MG63 (cell line): ENCODE measurements around the gene TTYH3. TPM values are rescaled to one million over a fixed set of nuclear protein-coding genes. Genes with fewer than 3 reads are reported as not detected.

Experiments used
- DNase-seq: peaks from one replicate; pipeline ENCODE4 v3.0.0-alpha.2; 2020
- H3K27me3 ChIP-seq: fragments of 250-450 bp; sonication (Bioruptor Pico); 2 replicates; pipeline ENCODE4 v1.5.1; 2020; ENCODE audit warnings: mild to moderate bottlenecking, moderate library complexity
- H3K36me3 ChIP-seq: fragments of 250-450 bp; sonication (Bioruptor Pico); 2 replicates; pipeline ENCODE4 v1.5.1; 2020; ENCODE audit warnings: mild to moderate bottlenecking, moderate library complexity
- H3K4me3 ChIP-seq: fragments of 250-450 bp; sonication (Bioruptor Pico); 2 replicates; pipeline ENCODE4 v1.5.1; 2020; ENCODE audit warnings: mild to moderate bottlenecking, moderate library complexity
- H3K9me3 ChIP-seq: fragments of 250-450 bp; sonication (Bioruptor Pico); 2 replicates; pipeline ENCODE4 v1.5.1; 2020; ENCODE audit warnings: mild to moderate bottlenecking, moderate library complexity
- total RNA-seq: library from RNA; depleted of rRNA; stranded (reverse); fragments of >200 nt; shearing (Covaris generic); gene quantifications from 2 replicates; pipeline ENCODE4 v1.2.3, GENCODE V29; 2014; ENCODE audit warnings: low replicate concordance

TTYH3 gene
- total RNA-seq, 1 experiment from 2014 or later = 29.8 TPM

DNA sequence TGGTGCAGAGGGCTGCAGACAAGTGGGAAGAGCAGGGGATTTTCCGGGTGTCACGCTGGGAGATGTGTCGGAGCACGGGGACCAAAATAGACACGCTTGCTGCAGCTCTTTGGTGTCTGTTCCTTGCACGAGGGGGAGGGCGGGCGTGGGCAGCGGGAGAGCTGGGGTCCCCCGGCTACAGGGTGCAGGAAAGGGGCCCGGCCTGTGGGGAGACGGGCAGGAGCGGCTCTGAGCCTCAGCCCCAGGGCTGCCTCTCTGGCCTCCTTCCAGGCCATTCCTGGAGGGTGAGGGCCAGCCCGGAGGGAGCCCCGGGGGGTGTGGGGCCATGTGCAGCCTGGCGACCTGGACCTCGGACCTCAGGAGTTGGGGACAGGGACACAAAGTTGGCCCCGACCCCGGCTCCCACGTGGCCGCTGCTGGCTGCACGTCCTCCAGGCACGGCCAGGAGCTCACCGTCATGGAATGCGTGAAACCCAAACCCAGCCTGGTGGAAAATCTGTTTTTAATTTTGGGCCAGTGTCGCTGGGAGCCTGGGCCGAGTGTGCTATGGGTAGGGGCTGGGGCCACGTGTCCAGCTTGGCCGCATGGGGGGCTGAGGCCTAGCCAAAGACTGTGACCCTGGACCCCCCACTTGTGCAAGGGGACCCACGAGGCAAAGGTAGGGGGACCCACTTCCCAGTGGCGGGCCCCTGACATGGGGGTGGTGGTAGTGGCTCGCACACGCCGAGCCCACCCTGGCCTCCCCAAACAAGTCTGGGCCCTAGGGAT lies 6.6 kb downstream of the TTYH3 start:
- Histone ChIP-seq H3K36me3 (peaks cover 13% of the 10 kb centered on the region), H3K27me3 (no peaks in the 10 kb centered on the region), H3K9me3 (no peaks in the 10 kb centered on the region), H3K4me3 (no peak overlapping the region)
- DNase-seq = peak; percentile 57

DNA sequence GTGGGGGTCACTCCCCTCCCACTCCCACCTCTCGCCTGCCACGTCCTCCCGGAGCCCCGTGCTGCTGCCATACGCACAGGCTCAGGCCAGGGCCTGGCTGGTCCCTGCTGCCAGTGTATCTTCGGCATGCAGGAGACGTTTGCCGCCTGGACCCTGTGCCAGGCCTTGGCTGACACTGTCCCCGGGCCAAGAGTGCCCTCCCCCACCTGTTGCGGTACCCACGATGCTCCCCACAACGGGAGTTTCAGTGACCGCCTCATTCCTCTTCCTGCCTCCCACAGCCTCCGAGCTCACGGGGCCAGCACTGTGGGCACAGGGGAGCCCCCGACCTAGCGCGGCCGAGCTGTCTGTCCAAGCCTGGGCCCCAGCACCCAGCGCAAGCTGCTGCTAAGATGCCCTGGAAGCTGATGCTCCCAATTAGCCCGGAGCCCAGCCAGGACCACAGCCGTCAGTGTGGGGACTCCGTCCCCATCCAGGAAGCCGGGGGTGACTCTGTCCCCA lies 7.4 kb downstream of the TTYH3 start:
- no peaks in the 10 kb centered on the region for H3K27me3 ChIP-seq
- no peaks in the 10 kb centered on the region for H3K9me3 ChIP-seq
- no peak overlapping the region for H3K4me3 ChIP-seq
- peaks cover 13% of the 10 kb centered on the region for H3K36me3 ChIP-seq
- DNase-seq = no peak

DNA sequence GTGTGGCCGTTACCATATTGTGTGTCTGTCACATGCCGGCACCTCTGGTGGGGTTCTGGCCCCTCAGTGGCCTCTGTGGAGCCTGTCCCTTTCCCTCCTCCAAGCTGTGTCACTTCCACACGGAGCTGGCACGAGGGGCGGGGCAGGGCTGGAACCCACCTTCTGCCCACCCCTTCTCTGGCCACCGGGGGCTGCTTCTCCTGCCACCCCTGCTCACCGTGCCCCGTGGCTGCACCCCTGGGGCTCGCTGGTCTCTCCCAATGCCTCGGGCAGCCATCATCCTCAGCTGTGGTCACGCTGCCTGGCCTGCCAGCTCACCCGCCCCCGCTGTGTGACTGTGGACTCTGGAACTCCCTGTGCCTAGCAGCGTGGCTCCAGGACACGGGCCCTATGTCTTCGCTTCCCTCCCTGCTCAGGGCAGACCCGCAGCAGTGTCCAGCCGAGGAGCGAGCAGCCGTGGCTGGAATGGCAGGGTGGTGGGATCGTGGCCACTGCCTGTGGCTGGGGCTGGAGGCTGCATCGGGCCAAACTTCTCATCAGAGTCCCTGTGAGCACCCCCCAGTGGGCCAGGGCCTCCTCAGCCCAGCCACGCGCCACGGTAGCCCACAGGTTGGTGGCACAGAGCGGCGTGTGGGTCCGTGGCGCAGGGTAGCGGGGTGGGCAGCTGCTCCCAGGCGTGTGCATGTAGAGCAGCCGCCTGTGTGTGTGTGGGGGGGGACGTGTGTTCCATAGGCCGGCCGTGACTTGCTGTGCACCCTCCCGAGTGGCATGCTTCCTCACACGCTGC lies 8.1 kb downstream of the TTYH3 start:
- H3K9me3 ChIP-seq = no peaks in the 10 kb centered on the region
- H3K36me3 ChIP-seq = peaks cover 11% of the 10 kb centered on the region

DNA sequence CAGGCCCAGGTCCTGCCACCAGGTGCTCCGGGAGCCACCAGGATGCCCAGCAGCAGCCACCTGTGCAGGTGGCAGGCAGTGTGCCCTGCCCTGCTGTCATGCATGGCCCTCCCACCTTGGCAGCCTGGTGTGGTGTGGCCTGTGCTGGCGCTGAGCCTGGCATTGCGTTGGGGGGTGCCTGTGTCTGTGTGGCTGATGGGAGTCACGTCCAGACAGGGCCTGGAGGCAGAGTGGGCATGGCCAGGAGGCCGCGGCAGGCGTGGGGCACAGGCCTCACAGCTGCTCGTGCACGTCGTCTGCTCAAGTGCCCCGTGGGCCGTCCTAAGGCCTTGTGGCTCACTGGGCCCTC lies 8.7 kb downstream of the TTYH3 start:
- Histone ChIP-seq H3K4me3 (no peak overlapping the region), H3K27me3 (no peaks in the 10 kb centered on the region), H3K9me3 (no peaks in the 10 kb centered on the region), H3K36me3 (peaks cover 8% of the 10 kb centered on the region)
- DNase-seq = no peak

More for the DNA sequence above, 8.1 kb downstream of the TTYH3 start:
- Histone ChIP-seq H3K27me3 (no peaks in the 10 kb centered on the region), H3K4me3 (no peak overlapping the region)
- DNase-seq = no peak

DNA sequence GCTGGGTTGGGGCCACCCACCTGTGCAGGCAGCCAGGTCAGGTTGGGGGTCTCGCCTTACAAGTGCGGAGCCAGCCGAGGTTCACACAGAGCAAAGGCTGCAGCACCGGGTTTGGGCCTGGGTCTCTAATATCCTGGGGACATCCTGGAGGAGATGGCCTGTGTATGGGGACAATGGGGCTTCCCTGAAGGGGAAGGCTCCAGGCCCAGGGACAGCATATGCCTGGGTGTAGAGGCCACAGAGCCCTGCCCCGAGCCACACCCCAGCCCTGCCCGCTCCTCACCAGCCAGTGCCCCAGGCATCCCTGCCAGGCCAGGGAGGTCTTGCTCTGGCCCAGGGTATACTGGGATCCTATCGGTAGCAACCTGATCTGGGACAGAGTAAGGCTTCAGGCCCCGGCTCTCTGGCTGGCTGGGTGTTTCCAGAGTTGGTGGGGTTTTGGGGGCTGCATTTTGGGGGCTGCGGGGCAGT lies 9.1 kb downstream of the TTYH3 start:
- DNase-seq = peak; percentile 64
- Histone ChIP-seq H3K9me3 (no peaks in the 10 kb centered on the region), H3K36me3 (peaks cover 4% of the 10 kb centered on the region), H3K4me3 (0 out of 2 replicates have a peak overlapping the region, but pooled peaks have one; percentile 3), H3K27me3 (no peaks in the 10 kb centered on the region)

DNA sequence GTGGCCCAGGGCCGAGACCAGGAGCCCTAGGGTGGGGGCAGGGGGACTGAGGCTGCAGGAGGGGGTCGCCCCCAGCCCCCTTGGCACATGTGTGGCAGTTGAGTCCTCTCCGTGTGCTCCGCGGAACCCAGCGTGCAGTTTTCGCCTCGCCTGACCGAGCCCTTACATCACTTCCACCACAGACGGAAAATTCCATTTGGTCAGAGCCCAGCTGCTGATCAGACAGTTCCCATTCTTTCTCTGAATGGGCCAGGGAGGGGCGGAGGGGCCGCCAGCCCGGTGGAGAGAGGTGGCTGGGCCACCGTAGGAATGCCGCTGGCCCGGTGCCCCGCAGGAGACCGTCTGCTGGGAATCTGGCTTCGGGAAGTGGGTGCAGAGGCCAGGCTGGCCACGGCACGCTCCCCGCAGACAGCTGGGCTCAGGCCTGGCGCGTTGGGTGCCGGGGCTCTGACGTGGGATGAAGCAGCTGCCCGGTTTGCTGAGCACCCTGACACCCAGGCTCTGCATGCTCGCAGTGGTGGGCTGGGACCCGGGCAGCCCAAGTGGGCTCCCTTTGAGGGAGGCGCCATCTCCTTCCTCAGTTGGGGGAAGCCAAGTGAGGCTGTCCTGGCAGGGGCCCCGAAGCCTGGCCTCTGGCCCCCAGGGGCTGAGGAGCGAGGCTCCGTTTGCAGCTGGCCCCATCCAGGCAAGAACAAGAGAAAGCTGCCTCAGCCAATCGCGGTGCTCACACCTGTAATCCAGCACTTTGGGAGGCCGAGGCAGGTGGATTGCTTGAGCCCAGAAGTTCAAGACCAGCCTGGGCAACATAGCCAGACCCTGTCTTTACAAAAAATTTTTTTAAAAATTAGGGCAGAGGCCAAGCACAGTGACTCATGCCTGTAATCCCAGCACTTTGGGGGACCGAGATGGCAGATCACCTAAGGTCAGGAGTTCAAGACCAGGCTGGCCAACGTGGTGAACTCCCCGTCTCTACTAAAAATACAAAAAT lies 9.9 kb downstream of the TTYH3 start:
- peak; percentile 98 for DNase-seq
- peaks cover 3% of the 10 kb centered on the region for H3K36me3 ChIP-seq
- no peaks in the 10 kb centered on the region for H3K27me3 ChIP-seq
- H3K9me3 ChIP-seq = no peaks in the 10 kb centered on the region
- H3K4me3 ChIP-seq = 0 out of 2 replicates have a peak overlapping the region, but pooled peaks have one; percentile 3

DNA sequence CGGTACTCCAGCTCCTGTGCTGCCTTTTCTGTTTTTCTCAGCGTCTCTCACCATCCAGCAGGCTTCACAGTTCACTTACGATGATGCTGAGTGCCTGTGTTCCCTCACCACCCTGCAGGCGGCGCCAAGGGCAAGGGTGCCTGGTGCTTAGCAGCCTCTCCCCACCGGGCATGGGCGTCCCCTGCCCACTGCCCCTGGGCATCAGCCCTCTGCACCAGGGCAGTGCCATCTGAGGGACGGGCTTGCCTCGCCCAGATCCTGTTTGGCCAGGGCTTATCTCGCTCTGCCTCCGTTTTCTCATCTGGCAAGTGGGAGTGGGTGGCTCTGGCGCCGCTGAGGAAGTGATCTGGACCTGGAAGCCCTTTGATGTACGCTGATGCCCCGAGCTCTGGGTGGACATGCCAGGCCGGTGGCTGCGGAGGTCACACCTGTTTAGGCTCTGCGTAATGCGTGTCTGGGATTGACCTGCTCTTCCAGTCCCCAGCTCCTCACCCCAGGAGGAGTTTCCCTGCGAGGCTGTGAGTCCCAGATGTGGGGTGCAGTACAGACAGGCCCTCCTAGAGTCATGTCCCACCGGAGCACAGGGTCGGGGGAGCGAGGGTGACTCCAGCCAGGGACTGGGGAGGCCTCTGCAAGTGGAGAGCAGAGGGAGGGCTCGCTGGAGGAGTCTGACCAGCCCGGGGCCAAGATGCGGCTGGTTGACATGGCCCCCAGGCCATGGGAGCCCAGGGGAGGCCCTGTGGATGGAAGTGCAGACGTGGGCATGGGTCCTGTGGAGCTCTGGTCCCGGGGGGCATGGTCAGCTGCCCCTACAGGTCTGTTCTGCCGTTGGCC lies 11.8 kb downstream of the TTYH3 start:
- H3K4me3 ChIP-seq = no peak overlapping the region
- H3K36me3 ChIP-seq = peaks cover 14% of the 10 kb centered on the region
- DNase-seq = no peak
- H3K27me3 ChIP-seq = no peaks in the 10 kb centered on the region
- no peaks in the 10 kb centered on the region for H3K9me3 ChIP-seq

DNA sequence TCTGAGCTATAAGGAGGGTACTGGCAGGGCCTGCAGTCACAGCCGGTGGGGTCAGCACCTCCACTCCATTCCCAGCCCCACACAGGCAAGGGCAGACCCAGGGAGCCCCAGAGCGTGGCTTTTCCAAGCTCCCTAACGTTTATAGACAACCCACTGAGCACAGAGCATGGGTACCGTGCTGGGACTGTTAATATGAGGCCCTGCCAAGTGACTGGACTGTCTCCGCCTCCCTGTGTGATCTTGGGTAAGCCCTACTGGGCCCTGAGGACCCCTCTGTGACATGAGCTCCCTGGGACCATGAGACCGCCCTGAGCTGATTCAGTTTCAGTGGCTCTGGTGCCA lies 12.4 kb downstream of the TTYH3 start:
- Histone ChIP-seq H3K9me3 (no peaks in the 10 kb centered on the region), H3K36me3 (peaks cover 14% of the 10 kb centered on the region), H3K4me3 (no peak overlapping the region), H3K27me3 (no peaks in the 10 kb centered on the region)
- no peak for DNase-seq

DNA sequence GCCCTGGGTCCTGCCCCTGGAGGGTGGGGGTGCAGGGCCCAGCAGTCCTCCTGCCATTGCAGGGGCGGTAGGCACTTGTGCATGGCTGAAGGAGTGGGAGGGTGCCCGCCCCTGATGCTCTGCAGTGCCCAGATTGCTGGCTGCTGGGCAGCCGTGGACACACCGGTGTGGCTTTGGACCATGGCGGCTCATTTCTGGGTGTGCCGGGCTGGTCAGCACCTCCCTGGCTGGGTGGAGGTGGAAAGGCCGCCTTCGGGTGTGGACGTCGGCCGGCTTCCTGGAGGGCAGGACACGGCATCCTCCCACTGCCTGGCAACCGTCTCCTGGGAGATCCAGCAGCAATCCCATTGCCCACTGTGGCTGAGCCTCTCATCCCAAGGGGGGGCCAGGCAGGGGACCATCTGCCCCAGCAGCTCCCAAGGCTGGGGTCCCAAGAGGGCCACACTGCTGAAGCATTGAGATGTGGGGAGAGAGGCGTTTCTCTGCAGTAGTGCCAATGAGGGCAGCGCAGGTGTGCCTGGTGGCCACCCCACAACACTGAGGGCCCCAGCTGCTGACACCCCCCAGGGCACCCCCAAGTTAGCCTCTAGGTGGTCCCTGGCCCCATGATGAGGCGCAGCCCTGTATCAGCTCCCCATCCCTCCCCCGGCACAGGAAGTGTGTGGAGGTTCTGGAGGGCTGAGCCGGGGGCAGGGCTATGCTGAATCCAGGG lies 12.9 kb downstream of the TTYH3 start:
- Histone ChIP-seq H3K27me3 (no peaks in the 10 kb centered on the region), H3K36me3 (peaks cover 14% of the 10 kb centered on the region), H3K4me3 (no peak overlapping the region), H3K9me3 (no peaks in the 10 kb centered on the region)
- no peak for DNase-seq

DNA sequence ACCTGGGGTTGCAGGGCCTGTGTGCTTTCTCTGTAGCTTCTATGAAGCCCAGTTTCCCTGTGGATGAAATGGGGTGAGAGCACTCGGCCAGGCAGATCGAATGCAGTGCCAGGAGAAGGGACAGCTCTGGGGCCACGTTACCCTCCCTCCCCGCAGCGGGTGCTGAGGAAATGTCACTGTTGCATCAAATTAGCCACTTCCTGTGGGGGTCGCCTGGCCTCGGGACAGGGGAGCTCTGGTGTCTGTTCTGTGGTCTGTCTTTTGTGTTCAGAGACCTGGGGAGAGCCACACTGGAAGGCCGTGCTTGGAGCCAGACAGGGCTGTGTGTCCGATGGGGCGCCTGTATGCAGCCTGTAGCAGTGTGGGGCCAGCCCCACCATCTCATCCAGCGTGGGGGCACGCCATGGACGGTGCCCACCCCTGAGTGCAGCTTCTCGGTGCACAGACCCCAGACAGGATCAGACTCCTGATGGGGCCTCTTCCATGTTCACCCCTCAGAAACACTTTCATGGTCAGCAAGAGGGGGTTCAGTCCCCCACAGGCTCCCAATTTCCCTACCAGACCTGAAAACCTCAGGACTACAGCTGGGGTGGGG lies 13.6 kb downstream of the TTYH3 start:
- Histone ChIP-seq H3K4me3 (no peak overlapping the region), H3K9me3 (no peaks in the 10 kb centered on the region), H3K27me3 (no peaks in the 10 kb centered on the region), H3K36me3 (peaks cover 14% of the 10 kb centered on the region)
- no peak for DNase-seq

DNA sequence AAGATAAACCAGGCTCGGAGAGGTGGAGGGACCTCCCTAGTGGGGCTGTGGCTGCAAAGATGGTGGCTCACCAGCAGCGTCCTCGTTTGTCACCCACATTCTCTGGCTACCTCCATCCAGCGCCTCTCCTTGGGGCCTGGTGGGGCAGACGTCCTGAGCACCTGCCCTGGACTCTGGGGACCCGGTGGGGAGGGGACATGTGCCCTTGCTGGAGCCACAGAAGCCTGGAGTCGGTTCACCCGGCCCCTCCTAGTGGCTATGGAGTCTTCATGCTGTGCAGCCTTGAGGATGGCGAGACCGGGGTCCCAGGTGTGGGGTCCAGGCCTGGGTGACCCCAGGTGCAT lies 14.5 kb downstream of the TTYH3 start:
- no peaks in the 10 kb centered on the region for H3K9me3 ChIP-seq
- H3K36me3 ChIP-seq = peaks cover 14% of the 10 kb centered on the region
- no peak overlapping the region for H3K4me3 ChIP-seq
- no peak for DNase-seq
- H3K27me3 ChIP-seq = no peaks in the 10 kb centered on the region

DNA sequence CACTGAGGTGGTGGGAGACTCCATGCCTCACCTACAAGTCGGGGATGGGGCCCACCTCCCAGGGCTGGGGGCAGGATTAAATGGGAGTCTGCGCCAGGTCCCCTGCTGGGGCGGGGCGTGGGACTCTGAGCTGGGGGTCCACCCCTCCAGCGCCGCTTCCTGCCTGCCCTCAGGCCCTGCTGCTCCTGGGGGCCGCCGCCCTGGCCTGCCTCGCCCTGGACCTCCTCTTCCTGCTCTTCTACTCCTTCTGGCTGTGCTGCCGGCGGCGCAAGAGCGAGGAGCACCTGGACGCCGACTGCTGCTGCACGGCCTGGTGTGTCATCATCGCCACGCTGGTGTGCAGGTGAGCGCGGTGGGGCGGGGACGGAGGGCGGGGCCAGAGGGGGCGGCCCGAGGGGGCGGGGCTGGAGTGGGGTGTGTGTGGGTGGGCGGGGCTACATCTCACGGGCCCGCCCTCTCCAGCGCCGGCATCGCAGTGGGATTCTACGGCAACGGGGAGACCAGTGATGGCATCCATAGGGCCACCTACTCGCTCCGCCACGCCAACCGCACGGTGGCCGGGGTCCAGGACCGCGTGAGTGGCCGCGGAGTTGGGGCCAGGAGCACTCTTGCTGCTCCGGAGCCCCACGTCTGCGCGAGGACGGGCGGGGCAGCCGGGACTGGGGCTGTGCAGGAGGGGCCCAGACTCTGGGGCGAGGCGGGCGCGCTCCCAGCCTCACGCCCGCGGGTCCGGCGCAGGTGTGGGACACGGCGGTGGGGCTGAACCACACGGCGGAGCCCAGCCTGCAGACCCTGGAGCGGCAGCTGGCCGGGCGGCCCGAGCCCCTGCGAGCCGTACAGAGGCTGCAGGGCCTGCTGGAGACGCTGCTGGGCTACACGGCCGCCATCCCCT lies 15.1 kb downstream of the TTYH3 start:
- H3K27me3 ChIP-seq = no peaks in the 10 kb centered on the region
- H3K4me3 ChIP-seq = no peak overlapping the region

DNA sequence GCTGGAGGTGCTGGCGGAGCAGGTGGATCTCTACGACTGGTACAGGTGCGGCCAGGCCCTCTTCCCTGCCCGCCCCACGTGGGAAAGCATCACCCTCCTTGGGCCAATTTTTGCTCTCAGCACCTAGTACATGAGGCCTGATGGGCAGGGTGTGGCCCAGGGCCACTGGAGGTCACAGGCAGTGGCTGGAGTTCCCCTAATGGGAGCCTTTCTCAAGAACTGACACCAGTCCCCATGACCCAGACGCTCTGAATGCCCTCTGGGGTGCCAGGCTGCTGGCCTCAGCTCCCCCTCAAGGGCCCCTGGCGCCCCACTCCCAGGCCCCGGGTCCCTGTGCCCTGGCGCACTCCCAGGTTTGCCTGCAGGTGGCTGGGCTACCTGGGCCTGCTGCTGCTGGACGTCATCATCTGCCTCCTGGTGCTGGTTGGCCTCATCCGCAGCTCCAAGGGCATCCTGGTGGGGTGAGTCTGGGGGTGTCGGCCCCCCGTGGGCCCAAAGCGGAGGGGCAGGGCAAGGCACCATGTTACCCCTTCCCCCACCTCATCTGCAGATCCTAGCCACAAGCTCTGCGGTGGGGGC lies 15.9 kb downstream of the TTYH3 start:
- no peak overlapping the region for H3K4me3 ChIP-seq
- no peaks in the 10 kb centered on the region for H3K9me3 ChIP-seq
- H3K36me3 ChIP-seq = peaks cover 11% of the 10 kb centered on the region
- no peak for DNase-seq
- H3K27me3 ChIP-seq = no peaks in the 10 kb centered on the region

More for the DNA sequence above, 15.1 kb downstream of the TTYH3 start:
- no peak for DNase-seq
- H3K36me3 ChIP-seq = peaks cover 14% of the 10 kb centered on the region
- H3K9me3 ChIP-seq = no peaks in the 10 kb centered on the region
